ENCODE measurements around the gene CERS3. TPM values are rescaled to one million over a fixed set of nuclear protein-coding genes. Genes with fewer than 3 reads are reported as not detected.

CERS3 gene
- total and polyA plus RNA-seq, 10 of the 15 experiments (the other 5 are each of a cell fraction or from before 2014, with no cell fraction given) = not detected

- TF ChIP-seq RELA (IDR thresholded peaks at IDR 0.05; ENCODE audit: borderline replicate concordance, partially characterized antibody) (no peak), JUNB (IDR thresholded peaks at IDR 0.05) (no peak)
- TF ChIP-seq, protein P1, sequence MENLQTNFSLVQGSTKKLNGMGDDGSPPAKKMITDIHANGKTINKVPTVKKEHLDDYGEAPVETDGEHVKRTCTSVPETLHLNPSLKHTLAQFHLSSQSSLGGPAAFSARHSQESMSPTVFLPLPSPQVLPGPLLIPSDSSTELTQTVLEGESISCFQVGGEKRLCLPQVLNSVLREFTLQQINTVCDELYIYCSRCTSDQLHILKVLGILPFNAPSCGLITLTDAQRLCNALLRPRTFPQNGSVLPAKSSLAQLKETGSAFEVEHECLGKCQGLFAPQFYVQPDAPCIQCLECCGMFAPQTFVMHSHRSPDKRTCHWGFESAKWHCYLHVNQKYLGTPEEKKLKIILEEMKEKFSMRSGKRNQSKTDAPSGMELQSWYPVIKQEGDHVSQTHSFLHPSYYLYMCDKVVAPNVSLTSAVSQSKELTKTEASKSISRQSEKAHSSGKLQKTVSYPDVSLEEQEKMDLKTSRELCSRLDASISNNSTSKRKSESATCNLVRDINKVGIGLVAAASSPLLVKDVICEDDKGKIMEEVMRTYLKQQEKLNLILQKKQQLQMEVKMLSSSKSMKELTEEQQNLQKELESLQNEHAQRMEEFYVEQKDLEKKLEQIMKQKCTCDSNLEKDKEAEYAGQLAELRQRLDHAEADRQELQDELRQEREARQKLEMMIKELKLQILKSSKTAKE (IDR thresholded peaks at IDR 0.05; ENCODE audit: low read depth, poor library complexity, severe bottlenecking) = no peak
These were observed 178.1 kb downstream of the CERS3 start (continued) for GRCh38 chr15:100350434-100351226.

Small RNA genes within 50 kb of the gene (small RNA-seq; reads per million reads assigned to genes)
- gene RNU6-181P (not detected), gene RNU6-322P (not detected)

Other genes starting within 250 kb of the CERS3 start
- under 0.01 and 0.06 TPM in 2 replicates for gene ADAMTS17, start 187.0 kb downstream of the CERS3 start, total RNA-seq (2014; rRNA removed)
- 0.09 TPM in 1 of 2 replicates, not detected in the other for gene ADAMTS17, start 187.0 kb downstream of the CERS3 start, total RNA-seq (2014; rRNA removed; fragmentation: Illumina TruSeq; extraction: Trizol)
- gene ADAMTS17, start 187.0 kb downstream of the CERS3 start, total RNA-seq (2021) = 0.15 TPM in 1 of 2 replicates, not detected in the other
- 0.22 and 0.50 TPM in 2 replicates for gene ADAMTS17, start 187.0 kb downstream of the CERS3 start, polyA plus RNA-seq (2011; rRNA removed)
- 0.06 and 0.10 TPM in 2 replicates for gene ADAMTS17, start 187.0 kb downstream of the CERS3 start, polyA plus RNA-seq (2014; fragmentation: Illumina TruSeq; extraction: Trizol)
- gene ADAMTS17, start 187.0 kb downstream of the CERS3 start, polyA plus RNA-seq (2014; fragmentation: Nextera tagmentation; extraction: Ambion mirVana) = not detected
- gene ADAMTS17, start 187.0 kb downstream of the CERS3 start, polyA plus RNA-seq (2014; rRNA removed) = 0.04 and 0.08 TPM in 2 replicates
- gene ADAMTS17, start 187.0 kb downstream of the CERS3 start, polyA plus RNA-seq (2016; fragmentation: Nextera tagmentation; extraction: Ambion mirVana) = not detected
- 19.9 and 21.8 TPM in 2 replicates for gene LINS1, start 73.2 kb upstream of the CERS3 start, total RNA-seq (2014; rRNA removed)
- 18.2 and 19.9 TPM in 2 replicates for gene LINS1, start 73.2 kb upstream of the CERS3 start, total RNA-seq (2014; rRNA removed; fragmentation: Illumina TruSeq; extraction: Trizol)
- gene LINS1, start 73.2 kb upstream of the CERS3 start, total RNA-seq (2021) = 13.5 and 14.7 TPM in 2 replicates
- gene LINS1, start 73.2 kb upstream of the CERS3 start, polyA plus RNA-seq (2011; rRNA removed) = 33.1 and 39.4 TPM in 2 replicates
- gene LINS1, start 73.2 kb upstream of the CERS3 start, polyA plus RNA-seq (2014; fragmentation: Illumina TruSeq; extraction: Trizol) = 23.6 and 29.7 TPM in 2 replicates
- 10 to 100 TPM; 15.1 to 28.4 TPM for gene LINS1, start 73.2 kb upstream of the CERS3 start, polyA plus RNA-seq (2014; fragmentation: Nextera tagmentation; extraction: Ambion mirVana)
- 16.1 and 18.0 TPM in 2 replicates for gene LINS1, start 73.2 kb upstream of the CERS3 start, polyA plus RNA-seq (2014; rRNA removed)
- gene LINS1, start 73.2 kb upstream of the CERS3 start, polyA plus RNA-seq (2016; fragmentation: Nextera tagmentation; extraction: Ambion mirVana) = 10 to 100 TPM; 20.6 to 22.6 TPM
- gene ASB7, start 73.6 kb upstream of the CERS3 start, total RNA-seq (2014; rRNA removed) = 10.3 and 12.1 TPM in 2 replicates
- gene ASB7, start 73.6 kb upstream of the CERS3 start, total RNA-seq (2014; rRNA removed; fragmentation: Illumina TruSeq; extraction: Trizol) = 7.6 and 9.3 TPM in 2 replicates
- gene ASB7, start 73.6 kb upstream of the CERS3 start, total RNA-seq (2021) = 11.7 and 13.2 TPM in 2 replicates
- 13.9 and 16.8 TPM in 2 replicates for gene ASB7, start 73.6 kb upstream of the CERS3 start, polyA plus RNA-seq (2011; rRNA removed)
- 7.2 and 9.2 TPM in 2 replicates for gene ASB7, start 73.6 kb upstream of the CERS3 start, polyA plus RNA-seq (2014; fragmentation: Illumina TruSeq; extraction: Trizol)
- 1 to 10 TPM; 2.7 to 2.8 TPM for gene ASB7, start 73.6 kb upstream of the CERS3 start, polyA plus RNA-seq (2014; fragmentation: Nextera tagmentation; extraction: Ambion mirVana)
- gene ASB7, start 73.6 kb upstream of the CERS3 start, polyA plus RNA-seq (2014; rRNA removed) = 5.8 and 7.5 TPM in 2 replicates
- gene ASB7, start 73.6 kb upstream of the CERS3 start, polyA plus RNA-seq (2016; fragmentation: Nextera tagmentation; extraction: Ambion mirVana) = 10 to 100 TPM in 1 of 2 experiments, 1 to 10 TPM in 1; 9.6 to 11.0 TPM